ENCODE results near the gene TGFBR1. TPM values are rescaled to one million over a fixed set of nuclear protein-coding genes. Genes with fewer than 3 reads are reported as not detected.
A peak's percentile ranks its signal among the peaks of the same experiment; 100 is the strongest.
"Not testable (repeated sequence)": the region's sequence is repeated elsewhere in the genome, so short reads cannot be mapped to it uniquely, and the experiment has no call there.

TGFBR1 gene
- polyA plus RNA-seq, 3 donors = 51.1 to 52.3 (median 52.2) TPM

GRCh38 chr9:99075246-99075912 lies 29.5 kb upstream of the TGFBR1 start:
- no peak for DNase-seq (ENCODE audit: low read depth in 3 of 3, low spot score in 2 of 3)

- no peak for DNase-seq (ENCODE audit: low read depth in 3 of 3, low spot score in 2 of 3)
Observed at GRCh38 chr9:99076030-99076429, 28.9 kb upstream of the TGFBR1 start.

- no peak for DNase-seq (ENCODE audit: low read depth in 3 of 3, low spot score in 2 of 3)
Observed at GRCh38 chr9:99076483-99077171, 28.3 kb upstream of the TGFBR1 start.

- no peak for DNase-seq (ENCODE audit: low read depth in 3 of 3, low spot score in 2 of 3)
Observed at GRCh38 chr9:99078717-99079116, 26.2 kb upstream of the TGFBR1 start.

- DNase-seq (ENCODE audit: low read depth in 3 of 3, low spot score in 2 of 3) = no peak
Observed at GRCh38 chr9:99079542-99079941, 25.4 kb upstream of the TGFBR1 start.

- DNase-seq (ENCODE audit: low read depth in 3 of 3, low spot score in 2 of 3) = no peak
Observed at GRCh38 chr9:99083051-99083450, 21.9 kb upstream of the TGFBR1 start.

GRCh38 chr9:99085949-99086948 lies 18.7 kb upstream of the TGFBR1 start:
- DNase-seq (ENCODE audit: low read depth in 3 of 3, low spot score in 2 of 3) = no peak

- no peak for DNase-seq (ENCODE audit: low read depth in 3 of 3, low spot score in 2 of 3)
Observed at GRCh38 chr9:99087462-99087861, 17.5 kb upstream of the TGFBR1 start.

- no peak for DNase-seq (ENCODE audit: low read depth in 3 of 3, low spot score in 2 of 3)
Observed at GRCh38 chr9:99090336-99091130, 14.4 kb upstream of the TGFBR1 start.

GRCh38 chr9:99092643-99093491 lies 12.0 kb upstream of the TGFBR1 start:
- DNase-seq (ENCODE audit: low read depth in 3 of 3, low spot score in 2 of 3) = no peak

- no peak for DNase-seq (ENCODE audit: low read depth in 3 of 3, low spot score in 2 of 3)
Observed at GRCh38 chr9:99093492-99093791, 11.5 kb upstream of the TGFBR1 start.

- no peak for DNase-seq (ENCODE audit: low read depth in 3 of 3, low spot score in 2 of 3)
Observed at GRCh38 chr9:99095565-99095964, 9.3 kb upstream of the TGFBR1 start.

- no peak for DNase-seq (ENCODE audit: low read depth in 3 of 3, low spot score in 2 of 3)
Observed at GRCh38 chr9:99096409-99096808, 8.5 kb upstream of the TGFBR1 start.

- DNase-seq (ENCODE audit: low read depth in 3 of 3, low spot score in 2 of 3) = not testable (repeated sequence)
Observed at GRCh38 chr9:99099806-99100585, 4.9 kb upstream of the TGFBR1 start.

GRCh38 chr9:99101271-99101670 lies 3.6 kb upstream of the TGFBR1 start:
- DNase-seq (ENCODE audit: low read depth in 3 of 3, low spot score in 2 of 3) = no peak

GRCh38 chr9:99101812-99102211 lies 3.1 kb upstream of the TGFBR1 start:
- no peak for DNase-seq (ENCODE audit: low read depth in 3 of 3, low spot score in 2 of 3)

- no peak for DNase-seq (ENCODE audit: low read depth in 3 of 3, low spot score in 2 of 3)
Observed at GRCh38 chr9:99103054-99103895, 1.6 kb upstream of the TGFBR1 start.

- DNase-seq (ENCODE audit: low read depth in 3 of 3, low spot score in 2 of 3) = peak in 1 of 3 donors; percentile 19
Observed at GRCh38 chr9:99103901-99104458, 933 bp upstream of the TGFBR1 start.
